B cell (primary cell): ENCODE data around the gene BLID. TPM values are rescaled to one million over a fixed set of nuclear protein-coding genes. Genes with fewer than 3 reads are reported as not detected.

ENCODE experiments used
- ATAC-seq: fragments of 200-7000 bp; cut with Tn5 transposase; one replicate; pipeline ENCODE4 v1.10.0; 2021; ENCODE audit warnings: low read depth, mild to moderate bottlenecking, moderate number of reproducible peaks, moderate library complexity
- CTCF ChIA-PET: fragments of 350-600 bp; sonication (Branson Sonifier 250); formaldehyde crosslinking; loops from one replicate; lab custom pipeline; 2021; ENCODE audit warnings: antibody characterized with exemption, inconsistent platforms; lab: Charles Lee
- POLR2A ChIA-PET: fragments of 350-600 bp; sonication (Branson Sonifier 250); formaldehyde crosslinking; loops from one replicate; lab custom pipeline; 2021; ENCODE audit warnings: antibody characterized with exemption; lab: Charles Lee
- DNase-seq: peaks from one replicate; pipeline ENCODE4 v3.0.0; 2013
- H2AFZ ChIP-seq: 2 replicates; pipeline ENCODE4 v1.6.1; 2012; ENCODE audit warnings: mild to moderate bottlenecking, low read depth, low read length; ENCODE audit not compliant: insufficient read depth, poor library complexity, severe bottlenecking
- H3K27ac ChIP-seq, 2 donors: 1 replicate in 1 of 2; 2 replicates in 1 of 2; pipeline ENCODE4 v1.5.1; 2012 to 2013; ENCODE audit warnings: low read length in 2 of 2, mild to moderate bottlenecking in 2 of 2, moderate library complexity in 1 of 2
- H3K27me3 ChIP-seq, 4 experiments: fragments of 200-600 bp in 1 of 4; sonication (generic) in 1 of 4; replicated peaks in 1 of 4; 1 replicate in 2 of 4; 2 replicates in 2 of 4; pipeline versions ENCODE4 v1.6.1 to v1.7.0; 2013 to 2016; ENCODE audit warnings: low read length in 3 of 4, mild to moderate bottlenecking in 2 of 4, mixed read lengths in 1 of 4, moderate library complexity in 1 of 4; ENCODE audit not compliant: insufficient read depth in 4 of 4, control insufficient read depth in 3 of 4; ENCODE audit errors: control extremely low read depth in 1 of 4
- H3K36me3 ChIP-seq, 2 experiments: replicated peaks in 1 of 2; 1 replicate in 1 of 2; 2 replicates in 1 of 2; pipeline versions ENCODE4 v1.6.1 to v1.7.1; 2013; ENCODE audit warnings: low read length in 1 of 2; ENCODE audit not compliant: insufficient read depth in 2 of 2, control insufficient read depth in 1 of 2; ENCODE audit errors: control extremely low read depth in 1 of 2, extremely low read depth in 1 of 2
- H3K4me1 ChIP-seq, 2 donors: fragments of 200-600 bp in 1 of 2; sonication (generic) in 1 of 2; 1 replicate in 1 of 2; 2 replicates in 1 of 2; pipeline versions ENCODE4 v1.5.1 to v1.6.1; 2013 to 2017; ENCODE audit warnings: low read length in 2 of 2; ENCODE audit not compliant: control insufficient read depth in 2 of 2, insufficient read depth in 2 of 2
- H3K4me2 ChIP-seq: replicated peaks from 2 replicates; pipeline ENCODE3; 2012; ENCODE audit warnings: mild to moderate bottlenecking, low read depth, low read length; ENCODE audit not compliant: poor library complexity, severe bottlenecking
- H3K4me3 ChIP-seq, 5 experiments: fragments of 200-600 bp in 1 of 5; sonication (generic) in 1 of 5; 1 replicate in 3 of 5; 2 replicates in 2 of 5; pipeline versions ENCODE4 v1.5.1 to v1.7.0; 2011 to 2016; ENCODE audit warnings: low read length in 4 of 5, mild to moderate bottlenecking in 4 of 5, low read depth in 2 of 5, control low read depth in 1 of 5, moderate library complexity in 1 of 5; ENCODE audit not compliant: insufficient read depth in 1 of 5; ENCODE audit errors: control extremely low read depth in 1 of 5, extremely low read depth in 1 of 5
- H3K79me2 ChIP-seq: fragments of 200-600 bp; sonication (generic); one replicate; pipeline ENCODE4 v1.6.0; 2016; ENCODE audit warnings: low read length; ENCODE audit not compliant: control insufficient read depth, insufficient read depth
- H3K9ac ChIP-seq: fragments of 200-600 bp; sonication (generic); 2 replicates; pipeline ENCODE4 v1.6.1; 2017; ENCODE audit warnings: mild to moderate bottlenecking, low read length, moderate library complexity
- H3K9me3 ChIP-seq, 3 donors: one replicate each; pipeline versions ENCODE4 v1.6.1 to v1.7.1; 2013; ENCODE audit warnings: low read length in 2 of 3; ENCODE audit not compliant: control insufficient read depth in 2 of 3, insufficient read depth in 1 of 3; ENCODE audit errors: control extremely low read depth in 1 of 3
- H4K20me1 ChIP-seq: 2 replicates; pipeline ENCODE4 v1.6.0; 2012; ENCODE audit warnings: mild to moderate bottlenecking, low read length; ENCODE audit not compliant: insufficient read depth, control insufficient read depth, poor library complexity, severe bottlenecking
- H3K27ac Mint-ChIP-seq: one replicate; pipeline ENCODE4 v1.8.0; 2021; ENCODE audit warnings: mixed read lengths
- H3K27me3 Mint-ChIP-seq: one replicate; pipeline ENCODE4 v1.8.0; 2021; ENCODE audit warnings: mixed read lengths
- H3K4me1 Mint-ChIP-seq: one replicate; pipeline ENCODE4 v1.8.0; 2021; ENCODE audit warnings: mixed read lengths
- H3K4me3 Mint-ChIP-seq: one replicate; pipeline ENCODE4 v1.8.0; 2021; ENCODE audit warnings: mixed read lengths
- H3K9me3 Mint-ChIP-seq: one replicate; pipeline ENCODE4 v1.8.0; 2022; ENCODE audit warnings: mixed read lengths; ENCODE audit not compliant: insufficient read depth
- EZH2 ChIP-seq: IDR thresholded peaks from 2 replicates; pipeline ENCODE4 v1.6.1; 2012; ENCODE audit warnings: borderline replicate concordance, low read depth, mild to moderate bottlenecking, moderate library complexity, low read length; ENCODE audit not compliant: insufficient read depth, poor library complexity, severe bottlenecking
- WGBS: methylation state at CpG from one replicate; pipeline ENCODE4 v1.1.5; 2013; ENCODE audit warnings: missing lambda C conversion rate; ENCODE audit not compliant: insufficient coverage; 5-methylcytosine and 5-hydroxymethylcytosine counted together
- intact Hi-C: fragments of 100-400 bp; cut with micrococcal nuclease; formaldehyde crosslinking; loops from one replicate; pipeline ENCODE4 v1.10.0; 2022
- polyA plus RNA-seq: library from polyadenylated mRNA; depleted of rRNA; stranded (reverse); fragments of >200 nt; gene quantifications from 2 replicates; pipeline ENCODE4 v1.2.3, GENCODE V29; 2012
- total RNA-seq, 2 donors: library from RNA; stranded (reverse); fragments of 120-200 nt in 1 of 2; gene quantifications; 1 replicate in 1 of 2; 2 replicates in 1 of 2; pipeline versions ENCODE4 v1.2.3 to v1.2.4, GENCODE V29; 2013 to 2022
- TF ChIP-seq, protein P1 (sequence below): fragments of 200-600 bp; IDR thresholded peaks from one replicate; pipeline ENCODE4 v1.8.0; 2022; ENCODE audit warnings: antibody characterized with exemption, mild to moderate bottlenecking

Gene BLID
- total and polyA plus RNA-seq, 2 donors (not counting 1 experiment from before 2014, with no cell fraction given), result not detected

DNA sequence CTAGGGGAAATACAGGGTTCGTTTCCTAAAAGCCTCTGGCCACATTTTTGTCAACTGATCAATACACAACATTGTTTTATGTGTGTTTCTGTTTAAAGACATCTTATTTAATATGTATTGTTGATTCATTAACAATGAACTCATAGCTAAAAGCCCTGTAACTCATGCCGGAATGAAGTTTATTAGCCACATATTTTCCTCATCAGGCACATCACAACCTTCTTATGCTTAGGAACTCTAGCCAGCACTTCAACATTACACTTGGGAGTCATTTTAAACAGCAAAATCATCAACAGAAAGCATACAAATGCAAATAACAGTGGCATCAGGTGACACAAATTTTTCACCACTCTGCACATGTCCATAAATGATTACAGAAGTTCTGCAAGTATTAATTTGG lies 15.1 kb upstream of the BLID start:
- TF ChIP-seq, protein P1, sequence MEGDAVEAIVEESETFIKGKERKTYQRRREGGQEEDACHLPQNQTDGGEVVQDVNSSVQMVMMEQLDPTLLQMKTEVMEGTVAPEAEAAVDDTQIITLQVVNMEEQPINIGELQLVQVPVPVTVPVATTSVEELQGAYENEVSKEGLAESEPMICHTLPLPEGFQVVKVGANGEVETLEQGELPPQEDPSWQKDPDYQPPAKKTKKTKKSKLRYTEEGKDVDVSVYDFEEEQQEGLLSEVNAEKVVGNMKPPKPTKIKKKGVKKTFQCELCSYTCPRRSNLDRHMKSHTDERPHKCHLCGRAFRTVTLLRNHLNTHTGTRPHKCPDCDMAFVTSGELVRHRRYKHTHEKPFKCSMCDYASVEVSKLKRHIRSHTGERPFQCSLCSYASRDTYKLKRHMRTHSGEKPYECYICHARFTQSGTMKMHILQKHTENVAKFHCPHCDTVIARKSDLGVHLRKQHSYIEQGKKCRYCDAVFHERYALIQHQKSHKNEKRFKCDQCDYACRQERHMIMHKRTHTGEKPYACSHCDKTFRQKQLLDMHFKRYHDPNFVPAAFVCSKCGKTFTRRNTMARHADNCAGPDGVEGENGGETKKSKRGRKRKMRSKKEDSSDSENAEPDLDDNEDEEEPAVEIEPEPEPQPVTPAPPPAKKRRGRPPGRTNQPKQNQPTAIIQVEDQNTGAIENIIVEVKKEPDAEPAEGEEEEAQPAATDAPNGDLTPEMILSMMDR, result no peak
- TF ChIP-seq EZH2, result no peak
- WGBS, result 100% methylated on average over 1 of the region's 2 CpGs
- Histone ChIP-seq H3K9ac (no peak overlapping the region), H4K20me1 (no peaks in the 10 kb centered on the region), H3K27ac (no peak overlapping the region), H3K9me3 (no peaks in the 10 kb centered on the region), H3K4me2 (no peak overlapping the region), H3K4me1 (no peaks in the 10 kb centered on the region), H3K4me3 (no peak overlapping the region), H3K79me2 (no peaks in the 10 kb centered on the region), H3K27me3 (peaks cover 0 to 2% (median 0%) of the 10 kb centered on the region in 4 experiments), H2AFZ (no peak overlapping the region), H3K36me3 (no peaks in the 10 kb centered on the region)
- CTCF ChIA-PET, result no interaction called here
- H3K27ac Mint-ChIP-seq, result no peak overlapping the region
- POLR2A ChIA-PET, result no interaction called here
- intact Hi-C loops, result no loop called here
- no peak for DNase-seq
- ATAC-seq, result no peak
- no peak overlapping the region for H3K4me3 Mint-ChIP-seq
- no peaks in the 10 kb centered on the region for H3K4me1 Mint-ChIP-seq
- no peaks in the 10 kb centered on the region for H3K9me3 Mint-ChIP-seq
- H3K27me3 Mint-ChIP-seq, result peaks cover 6% of the 10 kb centered on the region

DNA sequence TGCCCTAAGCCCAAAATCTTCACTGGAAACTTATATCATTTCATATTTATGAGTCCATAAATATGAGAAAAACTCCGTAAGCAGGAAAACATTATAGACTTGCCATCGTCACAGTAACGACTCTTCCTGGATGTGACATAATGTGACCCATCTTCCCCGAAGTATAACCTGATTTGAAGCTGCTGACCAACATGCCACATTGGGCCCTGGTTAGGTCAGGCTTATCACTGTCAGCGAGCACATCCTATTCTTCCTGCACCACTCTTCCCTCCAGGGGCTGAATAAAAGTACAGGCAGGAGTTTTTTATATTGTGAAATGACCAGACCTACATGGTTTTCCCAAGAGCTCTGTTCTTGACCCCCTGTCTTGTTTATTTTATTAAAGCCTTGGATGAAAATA lies 12.1 kb upstream of the BLID start:
- H3K4me1 ChIP-seq, result no peaks in the 10 kb centered on the region
- no peak overlapping the region for H3K4me2 ChIP-seq
- POLR2A ChIA-PET, result no interaction called here
- H2AFZ ChIP-seq, result no peak overlapping the region
- no CpG with 5 or more reads among the region's 5 CpGs for WGBS
- intact Hi-C loops, result no loop called here
- H3K9me3 ChIP-seq, result no peaks in the 10 kb centered on the region
- no peak for ATAC-seq
- H3K9me3 Mint-ChIP-seq, result no peaks in the 10 kb centered on the region
- H3K4me3 ChIP-seq, result no peak overlapping the region
- CTCF ChIA-PET, result no interaction called here
- H3K27ac Mint-ChIP-seq, result no peak overlapping the region
- no peaks in the 10 kb centered on the region for H4K20me1 ChIP-seq
- no peak overlapping the region for H3K4me3 Mint-ChIP-seq
- H3K27me3 Mint-ChIP-seq, result peaks cover 9% of the 10 kb centered on the region
- H3K4me1 Mint-ChIP-seq, result no peaks in the 10 kb centered on the region
- H3K9ac ChIP-seq, result no peak overlapping the region
- peaks cover 0 to 2% (median 0%) of the 10 kb centered on the region in 4 experiments for H3K27me3 ChIP-seq
- no peaks in the 10 kb centered on the region for H3K79me2 ChIP-seq
- H3K36me3 ChIP-seq, result no peaks in the 10 kb centered on the region
- DNase-seq, result no peak
- TF ChIP-seq, protein P1, result no peak
- TF ChIP-seq EZH2, result no peak
- no peak overlapping the region for H3K27ac ChIP-seq
